Lower leg skin (tissue), 3 donors: ENCODE results near the gene DIS3L2.

Source experiments
- POLR2A ChIP-seq, 2 donors: fragments of 450-650 bp; IDR thresholded peaks; one replicate each; pipeline ENCODE4 v1.6.1; 2016 to 2017; ENCODE audit warnings: antibody characterized with exemption in 2 of 2, mild to moderate bottlenecking in 1 of 2, moderate library complexity in 1 of 2
- TF ChIP-seq, protein P1 (sequence below), 3 donors: fragments of 450-650 bp; IDR thresholded peaks; one replicate each; pipeline ENCODE4 v1.5.1; 2016; ENCODE audit warnings: antibody characterized with exemption in 3 of 3, mild to moderate bottlenecking in 3 of 3, moderate library complexity in 2 of 3

DNA sequence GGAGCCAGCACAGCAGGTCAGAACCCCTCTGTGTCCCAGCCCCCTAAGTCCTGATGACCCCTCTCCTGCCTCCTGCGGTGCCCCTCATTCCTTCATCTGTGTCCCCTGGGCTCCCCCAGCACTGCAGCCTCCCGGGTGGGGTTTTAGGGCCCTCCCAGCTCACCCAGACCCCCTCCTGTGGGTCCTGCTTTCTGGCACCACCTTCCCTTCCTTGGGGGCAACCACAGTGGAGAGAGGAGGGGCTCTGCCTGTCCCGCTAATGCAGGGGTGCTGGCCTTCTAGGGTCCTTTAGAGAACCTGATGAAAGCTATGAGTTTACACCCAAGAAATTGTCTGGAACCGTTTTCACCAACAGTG is 374.3 kb downstream of the DIS3L2 start:
- TF ChIP-seq, protein P1, sequence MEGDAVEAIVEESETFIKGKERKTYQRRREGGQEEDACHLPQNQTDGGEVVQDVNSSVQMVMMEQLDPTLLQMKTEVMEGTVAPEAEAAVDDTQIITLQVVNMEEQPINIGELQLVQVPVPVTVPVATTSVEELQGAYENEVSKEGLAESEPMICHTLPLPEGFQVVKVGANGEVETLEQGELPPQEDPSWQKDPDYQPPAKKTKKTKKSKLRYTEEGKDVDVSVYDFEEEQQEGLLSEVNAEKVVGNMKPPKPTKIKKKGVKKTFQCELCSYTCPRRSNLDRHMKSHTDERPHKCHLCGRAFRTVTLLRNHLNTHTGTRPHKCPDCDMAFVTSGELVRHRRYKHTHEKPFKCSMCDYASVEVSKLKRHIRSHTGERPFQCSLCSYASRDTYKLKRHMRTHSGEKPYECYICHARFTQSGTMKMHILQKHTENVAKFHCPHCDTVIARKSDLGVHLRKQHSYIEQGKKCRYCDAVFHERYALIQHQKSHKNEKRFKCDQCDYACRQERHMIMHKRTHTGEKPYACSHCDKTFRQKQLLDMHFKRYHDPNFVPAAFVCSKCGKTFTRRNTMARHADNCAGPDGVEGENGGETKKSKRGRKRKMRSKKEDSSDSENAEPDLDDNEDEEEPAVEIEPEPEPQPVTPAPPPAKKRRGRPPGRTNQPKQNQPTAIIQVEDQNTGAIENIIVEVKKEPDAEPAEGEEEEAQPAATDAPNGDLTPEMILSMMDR (IDR thresholded peaks at IDR 0.05): no peak
- TF ChIP-seq POLR2A (IDR thresholded peaks at IDR 0.05): no peak
